Lower leg skin (tissue), 3 donors: Measurements from ENCODE around the gene PEAK1.

ENCODE experiments used
- POLR2A ChIP-seq, 2 donors: fragments of 450-650 bp; IDR thresholded peaks; one replicate each; pipeline ENCODE4 v1.6.1; 2016 to 2017; ENCODE audit warnings: antibody characterized with exemption in 2 of 2, mild to moderate bottlenecking in 1 of 2, moderate library complexity in 1 of 2
- TF ChIP-seq, protein P1 (sequence below), 3 donors: fragments of 450-650 bp; IDR thresholded peaks; one replicate each; pipeline ENCODE4 v1.5.1; 2016; ENCODE audit warnings: antibody characterized with exemption in 3 of 3, mild to moderate bottlenecking in 3 of 3, moderate library complexity in 2 of 3

DNA sequence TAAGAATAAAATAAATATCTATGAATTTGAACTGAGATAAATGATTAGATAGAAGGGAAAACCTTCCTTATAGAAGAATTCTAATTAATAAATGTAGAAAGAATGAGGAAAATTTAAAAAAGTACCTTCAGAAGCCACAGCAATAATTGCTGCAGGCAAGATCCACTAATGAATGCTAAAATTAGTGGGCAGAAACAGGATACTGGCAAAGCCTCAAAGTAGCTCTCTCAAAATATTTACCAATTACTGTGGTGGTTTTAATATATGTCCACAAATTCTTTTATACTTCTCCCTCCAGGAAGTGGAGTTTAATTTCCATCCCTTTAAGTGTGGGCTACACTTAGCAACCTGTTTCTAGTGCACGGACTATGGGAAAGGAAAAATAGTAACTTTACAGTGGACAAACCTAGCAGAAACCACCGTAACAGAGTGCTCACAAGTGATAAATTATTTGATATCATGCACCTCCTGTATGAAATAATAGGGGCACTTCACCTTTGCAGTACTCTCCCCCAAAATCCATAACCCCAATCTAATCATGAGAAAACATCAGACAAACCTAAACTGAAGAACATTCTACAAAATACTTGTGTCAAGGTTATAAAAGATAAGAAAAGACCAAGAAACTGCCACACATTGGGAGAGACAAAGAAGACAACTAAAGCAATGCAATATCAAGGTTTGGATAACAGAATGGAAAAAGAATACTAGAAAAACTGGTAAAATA is 6.8 kb downstream of the PEAK1 start:
- TF ChIP-seq POLR2A (IDR thresholded peaks at IDR 0.05), result no peak
- TF ChIP-seq, protein P1, sequence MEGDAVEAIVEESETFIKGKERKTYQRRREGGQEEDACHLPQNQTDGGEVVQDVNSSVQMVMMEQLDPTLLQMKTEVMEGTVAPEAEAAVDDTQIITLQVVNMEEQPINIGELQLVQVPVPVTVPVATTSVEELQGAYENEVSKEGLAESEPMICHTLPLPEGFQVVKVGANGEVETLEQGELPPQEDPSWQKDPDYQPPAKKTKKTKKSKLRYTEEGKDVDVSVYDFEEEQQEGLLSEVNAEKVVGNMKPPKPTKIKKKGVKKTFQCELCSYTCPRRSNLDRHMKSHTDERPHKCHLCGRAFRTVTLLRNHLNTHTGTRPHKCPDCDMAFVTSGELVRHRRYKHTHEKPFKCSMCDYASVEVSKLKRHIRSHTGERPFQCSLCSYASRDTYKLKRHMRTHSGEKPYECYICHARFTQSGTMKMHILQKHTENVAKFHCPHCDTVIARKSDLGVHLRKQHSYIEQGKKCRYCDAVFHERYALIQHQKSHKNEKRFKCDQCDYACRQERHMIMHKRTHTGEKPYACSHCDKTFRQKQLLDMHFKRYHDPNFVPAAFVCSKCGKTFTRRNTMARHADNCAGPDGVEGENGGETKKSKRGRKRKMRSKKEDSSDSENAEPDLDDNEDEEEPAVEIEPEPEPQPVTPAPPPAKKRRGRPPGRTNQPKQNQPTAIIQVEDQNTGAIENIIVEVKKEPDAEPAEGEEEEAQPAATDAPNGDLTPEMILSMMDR (IDR thresholded peaks at IDR 0.05), result no peak
